Neural cell (in vitro differentiated cells): Measurements from ENCODE around the gene GGT6. TPM values are rescaled to one million over a fixed set of nuclear protein-coding genes. Genes with fewer than 3 reads are reported as not detected.

Experiments
- H2AFZ ChIP-seq: fragments of 200-600, 300-800 bp; sonication (generic), shearing (Covaris generic); 2 replicates; pipeline ENCODE4 v1.6.0; 2014; ENCODE audit warnings: low read depth, mild to moderate bottlenecking, antibody characterized with exemption, low read length, moderate library complexity
- H3F3A ChIP-seq: fragments of 200-600 bp; shearing (Covaris generic); 2 replicates; pipeline ENCODE4 v1.6.1; 2016; ENCODE audit warnings: mild to moderate bottlenecking, moderate library complexity, mixed read lengths, antibody characterized with exemption, low read length; ENCODE audit not compliant: insufficient read depth, poor library complexity, severe bottlenecking
- H3K27ac ChIP-seq: fragments of 200-600, 300-800 bp; sonication (generic), shearing (Covaris generic); 2 replicates; pipeline ENCODE4 v1.5.1; 2014; ENCODE audit warnings: mild to moderate bottlenecking, low read length, moderate library complexity
- H3K27me3 ChIP-seq: fragments of 300-800, 200-600 bp; sonication (generic), shearing (Covaris generic); 2 replicates; pipeline ENCODE4 v1.6.0; 2014; ENCODE audit warnings: mild to moderate bottlenecking, low read depth, low read length, moderate library complexity; ENCODE audit not compliant: insufficient read depth
- H3K36me3 ChIP-seq: fragments of 300-800, 200-600 bp; sonication (generic), shearing (Covaris generic); 2 replicates; pipeline ENCODE4 v1.5.1; 2014; ENCODE audit warnings: mild to moderate bottlenecking, antibody characterized with exemption, low read length, moderate library complexity; ENCODE audit not compliant: insufficient read depth
- H3K4me2 ChIP-seq: fragments of 300-800, 200-600 bp; sonication (generic), shearing (Covaris generic); 2 replicates; pipeline ENCODE4 v1.6.0; 2014; ENCODE audit warnings: mild to moderate bottlenecking, low read length
- H3K4me3 ChIP-seq: fragments of 300-800, 200-600 bp; sonication (generic), shearing (Covaris generic); 2 replicates; pipeline ENCODE4 v1.5.1; 2014; ENCODE audit warnings: mild to moderate bottlenecking, low read length, moderate library complexity
- H3K79me2 ChIP-seq: fragments of 200-600 bp; shearing (Covaris generic); replicated peaks from 2 replicates; pipeline ENCODE4 v1.6.0; 2014; ENCODE audit warnings: mild to moderate bottlenecking, low read length, moderate library complexity; ENCODE audit not compliant: insufficient read depth
- H3K9ac ChIP-seq: fragments of 300-800, 200-600 bp; sonication (generic), shearing (Covaris generic); 2 replicates; pipeline ENCODE4 v1.6.1; 2016; ENCODE audit warnings: mild to moderate bottlenecking, low read length, mixed read lengths
- H3K9me2 ChIP-seq: fragments of 200-600 bp; shearing (Covaris generic); 2 replicates; pipeline ENCODE4 v1.6.1; 2016; ENCODE audit warnings: mild to moderate bottlenecking, low read length, mixed read lengths; ENCODE audit not compliant: insufficient read depth
- H3K9me3 ChIP-seq: fragments of 200-600, 300-800 bp; sonication (generic), shearing (Covaris generic); 2 replicates; pipeline ENCODE4 v1.6.1; 2016; ENCODE audit warnings: mild to moderate bottlenecking, mixed run types, low read length, moderate library complexity, mixed read lengths
- H4K20me1 ChIP-seq: fragments of 200-600 bp; shearing (Covaris generic); 2 replicates; pipeline ENCODE4 v1.6.1; 2016; ENCODE audit warnings: mild to moderate bottlenecking, mixed run types; ENCODE audit not compliant: insufficient read depth
- EP300 ChIP-seq: fragments of 450-650 bp; conservative IDR thresholded peaks from 2 replicates; pipeline ENCODE4 v1.6.1; 2014; ENCODE audit warnings: antibody characterized with exemption, mild to moderate bottlenecking, moderate library complexity; ENCODE audit not compliant: poor library complexity, severe bottlenecking
- EZH2 ChIP-seq: fragments of 200-600, 300-800 bp; shearing (Covaris generic), sonication (generic); IDR thresholded peaks from 2 replicates; pipeline ENCODE4 v1.6.1; 2014; ENCODE audit warnings: antibody characterized with exemption, low read length, borderline replicate concordance, mild to moderate bottlenecking; ENCODE audit not compliant: insufficient read depth, poor library complexity, severe bottlenecking
- MXI1 ChIP-seq: fragments of 450-650 bp; conservative IDR thresholded peaks from 2 replicates; pipeline ENCODE4 v1.6.1; 2014; ENCODE audit warnings: antibody characterized with exemption, mild to moderate bottlenecking; ENCODE audit not compliant: poor library complexity, severe bottlenecking
- POLR2AphosphoS5 ChIP-seq: IDR thresholded peaks from 2 replicates; pipeline ENCODE4 v1.6.1; 2012
- RAD21 ChIP-seq: fragments of 450-650 bp; conservative IDR thresholded peaks from 2 replicates; pipeline ENCODE4 v1.6.1; 2014; ENCODE audit warnings: antibody characterized with exemption, mild to moderate bottlenecking, moderate library complexity
- REST ChIP-seq: IDR thresholded peaks from 2 replicates; pipeline ENCODE4 v1.6.1; 2012; ENCODE audit warnings: borderline replicate concordance
- SMC3 ChIP-seq: fragments of 450-650 bp; conservative IDR thresholded peaks from 2 replicates; pipeline ENCODE4 v1.6.1; 2014; ENCODE audit warnings: antibody characterized with exemption, mild to moderate bottlenecking, moderate library complexity; ENCODE audit not compliant: poor library complexity
- TAF1 ChIP-seq: IDR thresholded peaks from 2 replicates; pipeline ENCODE4 v1.6.1; 2012; ENCODE audit warnings: low read depth
- polyA plus RNA-seq: library from polyadenylated mRNA; depleted of rRNA; stranded (reverse); fragments of >200 nt; gene quantifications from 2 replicates; pipeline ENCODE4 v1.2.3, GENCODE V29; 2014
- TF ChIP-seq, protein P1 (sequence below): fragments of 450-650 bp; IDR thresholded peaks from 2 replicates; pipeline ENCODE4 v1.5.1; 2014; ENCODE audit warnings: antibody characterized with exemption, mild to moderate bottlenecking, moderate library complexity; ENCODE audit not compliant: poor library complexity, severe bottlenecking

Gene GGT6
- polyA plus RNA-seq, 1 donor from 2014 or later, result not detected

GRCh38 chr17:4531988-4532736 lies 28.2 kb downstream of the GGT6 start:
- Histone ChIP-seq H3K4me2 (no peak overlapping the region), H3K4me3 (no peak overlapping the region), H3K9ac (no peak overlapping the region), H3K36me3 (no peaks in the 10 kb centered on the region), H4K20me1 (no peaks in the 10 kb centered on the region), H3K79me2 (no peaks in the 10 kb centered on the region), H2AFZ (no peak overlapping the region), H3K27ac (no peak overlapping the region), H3K9me3 (no peaks in the 10 kb centered on the region), H3K9me2 (no peaks in the 10 kb centered on the region), H3K27me3 (no peaks in the 10 kb centered on the region), H3F3A (no peaks in the 10 kb centered on the region)
- TF ChIP-seq SMC3, result no peak
- no peak for TF ChIP-seq EP300
- no peak for TF ChIP-seq MXI1
- no peak for TF ChIP-seq POLR2AphosphoS5
- TF ChIP-seq TAF1, result no peak
- no peak for TF ChIP-seq REST
- no peak for TF ChIP-seq RAD21
- TF ChIP-seq, protein P1, sequence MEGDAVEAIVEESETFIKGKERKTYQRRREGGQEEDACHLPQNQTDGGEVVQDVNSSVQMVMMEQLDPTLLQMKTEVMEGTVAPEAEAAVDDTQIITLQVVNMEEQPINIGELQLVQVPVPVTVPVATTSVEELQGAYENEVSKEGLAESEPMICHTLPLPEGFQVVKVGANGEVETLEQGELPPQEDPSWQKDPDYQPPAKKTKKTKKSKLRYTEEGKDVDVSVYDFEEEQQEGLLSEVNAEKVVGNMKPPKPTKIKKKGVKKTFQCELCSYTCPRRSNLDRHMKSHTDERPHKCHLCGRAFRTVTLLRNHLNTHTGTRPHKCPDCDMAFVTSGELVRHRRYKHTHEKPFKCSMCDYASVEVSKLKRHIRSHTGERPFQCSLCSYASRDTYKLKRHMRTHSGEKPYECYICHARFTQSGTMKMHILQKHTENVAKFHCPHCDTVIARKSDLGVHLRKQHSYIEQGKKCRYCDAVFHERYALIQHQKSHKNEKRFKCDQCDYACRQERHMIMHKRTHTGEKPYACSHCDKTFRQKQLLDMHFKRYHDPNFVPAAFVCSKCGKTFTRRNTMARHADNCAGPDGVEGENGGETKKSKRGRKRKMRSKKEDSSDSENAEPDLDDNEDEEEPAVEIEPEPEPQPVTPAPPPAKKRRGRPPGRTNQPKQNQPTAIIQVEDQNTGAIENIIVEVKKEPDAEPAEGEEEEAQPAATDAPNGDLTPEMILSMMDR, result no peak
- TF ChIP-seq EZH2, result no peak

GRCh38 chr17:4530799-4531730 lies 29.3 kb downstream of the GGT6 start:
- H2AFZ ChIP-seq, result no peak overlapping the region
- H3K9me2 ChIP-seq, result no peaks in the 10 kb centered on the region
- H3K9me3 ChIP-seq, result no peaks in the 10 kb centered on the region
- no peak for TF ChIP-seq SMC3
- no peak for TF ChIP-seq RAD21
- TF ChIP-seq TAF1, result no peak
- TF ChIP-seq, protein P1, result no peak
- TF ChIP-seq EP300, result no peak
- TF ChIP-seq EZH2, result no peak
- TF ChIP-seq MXI1, result no peak
- TF ChIP-seq POLR2AphosphoS5, result no peak
- TF ChIP-seq REST, result no peak
- H3K36me3 ChIP-seq, result no peaks in the 10 kb centered on the region
- no peaks in the 10 kb centered on the region for H4K20me1 ChIP-seq
- no peak overlapping the region for H3K4me2 ChIP-seq
- no peak overlapping the region for H3K27ac ChIP-seq
- H3K9ac ChIP-seq, result no peak overlapping the region
- H3K4me3 ChIP-seq, result no peak overlapping the region
- H3K27me3 ChIP-seq, result no peaks in the 10 kb centered on the region
- no peaks in the 10 kb centered on the region for H3K79me2 ChIP-seq
- no peaks in the 10 kb centered on the region for H3F3A ChIP-seq
